Stomach (tissue), 9 donors: ENCODE data around the gene DNMT3B. TPM values are rescaled to one million over a fixed set of nuclear protein-coding genes. Genes with fewer than 3 reads are reported as not detected.

ENCODE experiments used
- DNase-seq, 2 donors: peaks; one replicate each; pipeline versions ENCODE4 v3.0.0 to v3.0.0-alpha.2; 2013 to 2019
- H3K27ac ChIP-seq, 5 donors: fragments of 200-600 bp in 4 of 5; sonication (generic) in 4 of 5; one replicate each; pipeline ENCODE4 v1.5.1; 2013 to 2019; ENCODE audit warnings: mild to moderate bottlenecking in 1 of 5, moderate library complexity in 1 of 5
- H3K27me3 ChIP-seq, 3 donors: fragments of 200-600 bp; sonication (generic); one replicate each; pipeline ENCODE4 v1.5.1; 2017 to 2019; ENCODE audit warnings: mixed run types in 1 of 3
- H3K36me3 ChIP-seq, 4 donors: fragments of 200-600 bp; sonication (generic); 1 replicate in 3 of 4; 2 replicates in 1 of 4; pipeline ENCODE4 v1.5.1; 2016 to 2019
- H3K4me1 ChIP-seq, 4 donors: fragments of 200-600 bp; sonication (generic); one replicate each; pipeline ENCODE4 v1.5.1; 2016 to 2019
- H3K4me3 ChIP-seq, 4 donors: fragments of 200-600 bp; sonication (generic) in 3 of 4; one replicate each; pipeline ENCODE4 v1.5.1; 2016 to 2019; ENCODE audit warnings: mild to moderate bottlenecking in 1 of 4
- H3K9me3 ChIP-seq, 4 donors: fragments of 200-600 bp; sonication (generic); one replicate each; pipeline ENCODE4 v1.5.1; 2016 to 2019
- EP300 ChIP-seq: sonication (generic); formaldehyde crosslinking; IDR thresholded peaks from one replicate; pipeline ENCODE4 v1.6.1; 2017; ENCODE audit warnings: antibody characterized with exemption
- POLR2A ChIP-seq, 4 donors: fragments of 450-650 bp; IDR thresholded peaks; one replicate each; pipeline ENCODE4 v1.6.1; 2016; ENCODE audit warnings: antibody characterized with exemption in 4 of 4, control low read depth in 2 of 4, mild to moderate bottlenecking in 1 of 4, moderate library complexity in 1 of 4
- POLR2AphosphoS5 ChIP-seq, 3 donors: sonication (generic); formaldehyde crosslinking; IDR thresholded peaks; one replicate each; pipeline ENCODE4 v1.6.1; 2016; ENCODE audit warnings: antibody characterized with exemption in 3 of 3
- WGBS, 5 donors: extraction: QIAGEN DNeasy Blood & Tissue Kit in 3 of 5; methylation state at CpG; one replicate each; pipeline versions ENCODE4 v1.1.5 to v1.1.7; 2013 to 2018; 5-methylcytosine and 5-hydroxymethylcytosine counted together
- intact Hi-C: fragments of 100-400 bp; cut with DNase I; formaldehyde crosslinking; loops from one replicate; pipeline ENCODE4 v1.15.1; 2023; ENCODE audit warnings: low total_unique reads
- polyA plus RNA-seq, 3 donors: library from polyadenylated mRNA; stranded (reverse); fragments of 200-250 nt; gene quantifications; one replicate each; pipeline ENCODE4 v1.2.3, GENCODE V29; 2013
- total RNA-seq, 5 donors: library from RNA; depleted of rRNA; stranded (reverse); fragments of >200 nt; gene quantifications; one replicate each; pipeline versions ENCODE4 v1.1.0 to v1.2.3, GENCODE V29; 2014 to 2016
- TF ChIP-seq, protein P1 (sequence below), 7 experiments: fragments of 450-650 bp in 4 of 7; fragments of 200-600 bp in 3 of 7; sonication (generic) in 3 of 7; IDR thresholded peaks; one replicate each; pipeline ENCODE4 v1.5.1; 2016 to 2019; ENCODE audit warnings: antibody characterized with exemption in 7 of 7, control low read depth in 2 of 7, mild to moderate bottlenecking in 1 of 7
- donor health status: healthy with polysubstance abuse.
- donor health status: Bipolar disorder and iron deficiency.
- donor health status: healthy.

DNMT3B gene
- total and polyA plus RNA-seq, 8 donors, result 0.31 to 17.0 (median 0.87) TPM; not detected in 2

- TF ChIP-seq POLR2AphosphoS5 (IDR thresholded peaks at IDR 0.05) (no peak), EP300 (no peak), POLR2A (IDR thresholded peaks at IDR 0.05) (no peak)
- TF ChIP-seq, protein P1, sequence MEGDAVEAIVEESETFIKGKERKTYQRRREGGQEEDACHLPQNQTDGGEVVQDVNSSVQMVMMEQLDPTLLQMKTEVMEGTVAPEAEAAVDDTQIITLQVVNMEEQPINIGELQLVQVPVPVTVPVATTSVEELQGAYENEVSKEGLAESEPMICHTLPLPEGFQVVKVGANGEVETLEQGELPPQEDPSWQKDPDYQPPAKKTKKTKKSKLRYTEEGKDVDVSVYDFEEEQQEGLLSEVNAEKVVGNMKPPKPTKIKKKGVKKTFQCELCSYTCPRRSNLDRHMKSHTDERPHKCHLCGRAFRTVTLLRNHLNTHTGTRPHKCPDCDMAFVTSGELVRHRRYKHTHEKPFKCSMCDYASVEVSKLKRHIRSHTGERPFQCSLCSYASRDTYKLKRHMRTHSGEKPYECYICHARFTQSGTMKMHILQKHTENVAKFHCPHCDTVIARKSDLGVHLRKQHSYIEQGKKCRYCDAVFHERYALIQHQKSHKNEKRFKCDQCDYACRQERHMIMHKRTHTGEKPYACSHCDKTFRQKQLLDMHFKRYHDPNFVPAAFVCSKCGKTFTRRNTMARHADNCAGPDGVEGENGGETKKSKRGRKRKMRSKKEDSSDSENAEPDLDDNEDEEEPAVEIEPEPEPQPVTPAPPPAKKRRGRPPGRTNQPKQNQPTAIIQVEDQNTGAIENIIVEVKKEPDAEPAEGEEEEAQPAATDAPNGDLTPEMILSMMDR (IDR thresholded peaks at IDR 0.05), result no peak
- 82 to 95% (median 89%) methylated on average over 17 of the region's 17 CpGs for WGBS, 5 donors
- no peak overlapping the region for H3K4me3 ChIP-seq
- peaks cover 54 to 97% (median 93%) of the 10 kb centered on the region in 4 donors for H3K36me3 ChIP-seq
- peaks cover 0 to 12% (median 0%) of the 10 kb centered on the region in 4 donors for H3K4me1 ChIP-seq
- H3K9me3 ChIP-seq, result no peaks in the 10 kb centered on the region
- no peaks in the 10 kb centered on the region for H3K27me3 ChIP-seq
- intact Hi-C loops, result no loop called here
- no peak overlapping the region for H3K27ac ChIP-seq
- DNase-seq, result no peak
These were observed 77.2 kb downstream of the DNMT3B start for GRCh38 chr20:32839227-32839981.

DNA sequence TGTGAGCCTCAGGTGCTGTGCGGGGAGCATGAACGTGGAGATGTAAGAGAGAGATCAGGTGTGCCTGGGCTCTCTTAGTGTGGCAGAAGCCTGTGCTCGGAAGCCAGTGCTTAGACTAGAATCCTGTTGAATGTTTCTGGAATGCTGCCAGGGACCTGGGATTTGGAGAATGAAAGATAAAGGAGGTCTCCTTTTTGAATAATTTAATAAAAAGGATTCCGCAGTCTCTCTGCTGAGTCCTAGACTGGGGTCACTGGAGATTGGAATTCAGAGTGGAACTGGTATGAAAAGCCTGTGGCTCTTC, 77.7 kb downstream of the DNMT3B start:
- intact Hi-C loops, result no loop called here
- Histone ChIP-seq H3K36me3 (peaks cover 51 to 98% (median 93%) of the 10 kb centered on the region in 4 donors), H3K4me3 (no peak overlapping the region), H3K27me3 (no peaks in the 10 kb centered on the region), H3K9me3 (no peaks in the 10 kb centered on the region), H3K27ac (no peak overlapping the region), H3K4me1 (peaks cover 0 to 12% (median 0%) of the 10 kb centered on the region in 4 donors)
- DNase-seq, result no peak
- TF ChIP-seq, protein P1 (IDR thresholded peaks at IDR 0.05), result no peak
- TF ChIP-seq POLR2A (IDR thresholded peaks at IDR 0.05) (no peak), EP300 (no peak), POLR2AphosphoS5 (IDR thresholded peaks at IDR 0.05) (no peak)
- WGBS, 5 donors, result 81 to 94% (median 88%) methylated on average over 4 of the region's 4 CpGs

DNA sequence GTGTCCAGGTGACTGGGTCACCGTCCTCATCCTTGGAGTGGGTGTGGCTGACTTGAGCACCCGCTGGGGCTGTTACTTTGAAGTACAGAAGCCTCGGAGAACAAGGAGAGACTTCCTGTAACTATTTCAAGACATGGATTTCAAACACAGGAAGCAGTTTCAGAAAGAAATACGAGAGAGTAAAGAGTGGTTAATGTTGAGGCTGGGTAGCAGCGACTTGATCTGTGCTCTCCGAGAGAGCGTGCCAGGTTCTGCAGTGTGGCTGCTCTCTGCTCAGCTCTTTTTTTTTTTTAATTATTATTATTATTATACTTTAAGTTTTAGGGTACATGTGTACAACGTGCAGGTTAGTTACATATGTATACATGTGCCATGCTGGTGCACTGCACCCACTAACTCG, 79.0 kb downstream of the DNMT3B start:
- Histone ChIP-seq H3K4me3 (no peak overlapping the region), H3K9me3 (no peaks in the 10 kb centered on the region), H3K27ac (no peak overlapping the region), H3K4me1 (peaks cover 0 to 25% (median 0%) of the 10 kb centered on the region in 4 donors), H3K27me3 (no peaks in the 10 kb centered on the region), H3K36me3 (peaks cover 42 to 98% (median 95%) of the 10 kb centered on the region in 4 donors)
- intact Hi-C loops, result no loop called here
- 72 to 78% (median 74%) methylated on average over 9 of the region's 9 CpGs for WGBS, 5 donors
- DNase-seq, result no peak
- TF ChIP-seq EP300 (no peak), POLR2AphosphoS5 (IDR thresholded peaks at IDR 0.05) (no peak), POLR2A (IDR thresholded peaks at IDR 0.05) (no peak)
- TF ChIP-seq, protein P1 (IDR thresholded peaks at IDR 0.05), result no peak

DNA sequence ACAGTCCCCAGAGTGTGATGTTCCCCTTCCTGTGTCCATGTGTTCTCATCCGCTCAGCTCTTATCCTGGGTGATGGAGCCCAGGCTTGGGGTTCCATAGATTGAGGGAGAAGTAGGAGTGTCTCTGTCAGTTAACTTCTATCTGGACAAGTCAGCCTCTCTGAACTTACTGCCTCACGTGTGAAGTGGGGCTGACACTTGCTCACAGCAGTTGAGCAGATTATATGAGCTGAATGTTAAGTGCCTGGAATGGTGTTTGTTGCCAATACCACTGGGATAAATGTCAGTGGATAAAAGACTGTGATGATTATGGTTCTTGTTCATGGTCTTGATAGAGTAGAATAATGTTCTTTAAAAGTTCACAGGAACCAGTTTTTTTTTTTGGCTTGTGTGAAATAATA, 79.4 kb downstream of the DNMT3B start:
- peaks cover 0 to 25% (median 0%) of the 10 kb centered on the region in 4 donors for H3K4me1 ChIP-seq
- TF ChIP-seq, protein P1 (IDR thresholded peaks at IDR 0.05), result no peak
- TF ChIP-seq POLR2AphosphoS5 (IDR thresholded peaks at IDR 0.05) (no peak), POLR2A (IDR thresholded peaks at IDR 0.05) (no peak), EP300 (no peak)
- 82 to 94% (median 88%) methylated on average over 1 to 2 of the region's 2 CpGs for WGBS, 5 donors
- no peak for DNase-seq
- H3K36me3 ChIP-seq, result peaks cover 45 to 98% (median 95%) of the 10 kb centered on the region in 4 donors
- no peaks in the 10 kb centered on the region for H3K27me3 ChIP-seq
- intact Hi-C loops, result no loop called here
- H3K4me3 ChIP-seq, result no peak overlapping the region
- H3K27ac ChIP-seq, result no peak overlapping the region
- H3K9me3 ChIP-seq, result no peaks in the 10 kb centered on the region
